ENCODE measurements around the gene TXNDC11. TPM values are rescaled to one million over a fixed set of nuclear protein-coding genes. Genes with fewer than 3 reads are reported as not detected.

Gene TXNDC11
- total RNA-seq, 1 donor from 2014 or later = 39.7 TPM

- H3K9me3 Mint-ChIP-seq (ENCODE audit: low read depth) = no peaks in the 10 kb centered on the region
- H3K27ac Mint-ChIP-seq (ENCODE audit: unreplicated experiment) = peak overlapping the region; percentile 49
- H3K36me3 Mint-ChIP-seq (ENCODE audit: low read depth) = peaks cover 37% of the 10 kb centered on the region
- H3K27me3 Mint-ChIP-seq (ENCODE audit: low read depth) = no peaks in the 10 kb centered on the region
- peaks cover 48% of the 10 kb centered on the region for H3K4me1 Mint-ChIP-seq (ENCODE audit: low read depth)
- no peak overlapping the region for H3K4me3 Mint-ChIP-seq (ENCODE audit: unreplicated experiment)
- TF ChIP-seq CTCF (IDR thresholded peaks at IDR 0.05) = no peak
- no peak for DNase-seq (ENCODE audit: low spot score)
Observed at GRCh38 chr16:11756248-11756647, 13.6 kb upstream of the TXNDC11 start.

GRCh38 chr16:11755022-11755760 lies 12.5 kb upstream of the TXNDC11 start:
- no peak for TF ChIP-seq CTCF (IDR thresholded peaks at IDR 0.05)
- no peaks in the 10 kb centered on the region for H3K27me3 Mint-ChIP-seq (ENCODE audit: low read depth)
- no peaks in the 10 kb centered on the region for H3K9me3 Mint-ChIP-seq (ENCODE audit: low read depth)
- peaks cover 48% of the 10 kb centered on the region for H3K4me1 Mint-ChIP-seq (ENCODE audit: low read depth)
- DNase-seq (ENCODE audit: low spot score) = no peak
- H3K27ac Mint-ChIP-seq (ENCODE audit: unreplicated experiment) = peak overlapping the region; percentile 87
- H3K4me3 Mint-ChIP-seq (ENCODE audit: unreplicated experiment) = no peak overlapping the region
- peaks cover 36% of the 10 kb centered on the region for H3K36me3 Mint-ChIP-seq (ENCODE audit: low read depth)

- H3K9me3 Mint-ChIP-seq (ENCODE audit: low read depth) = no peaks in the 10 kb centered on the region
- H3K4me3 Mint-ChIP-seq (ENCODE audit: unreplicated experiment) = no peak overlapping the region
- DNase-seq (ENCODE audit: low spot score) = no peak
- H3K4me1 Mint-ChIP-seq (ENCODE audit: low read depth) = peaks cover 31% of the 10 kb centered on the region
- H3K36me3 Mint-ChIP-seq (ENCODE audit: low read depth) = peaks cover 48% of the 10 kb centered on the region
- H3K27me3 Mint-ChIP-seq (ENCODE audit: low read depth) = no peaks in the 10 kb centered on the region
- no peak for TF ChIP-seq CTCF (IDR thresholded peaks at IDR 0.05)
- H3K27ac Mint-ChIP-seq (ENCODE audit: unreplicated experiment) = no peak overlapping the region
Observed at GRCh38 chr16:11752856-11753255, 10.2 kb upstream of the TXNDC11 start.

- TF ChIP-seq CTCF (IDR thresholded peaks at IDR 0.05) = no peak
- Mint-ChIP-seq H3K27ac (ENCODE audit: unreplicated experiment) (peak overlapping the region; percentile 42), H3K9me3 (ENCODE audit: low read depth) (no peaks in the 10 kb centered on the region), H3K36me3 (ENCODE audit: low read depth) (peaks cover 37% of the 10 kb centered on the region), H3K27me3 (ENCODE audit: low read depth) (no peaks in the 10 kb centered on the region), H3K4me1 (ENCODE audit: low read depth) (peaks cover 5% of the 10 kb centered on the region), H3K4me3 (ENCODE audit: unreplicated experiment) (no peak overlapping the region)
- DNase-seq (ENCODE audit: low spot score) = no peak
Observed at GRCh38 chr16:11750056-11750455, 7.4 kb upstream of the TXNDC11 start.

- Mint-ChIP-seq H3K4me3 (ENCODE audit: unreplicated experiment) (no peak overlapping the region), H3K27ac (ENCODE audit: unreplicated experiment) (no peak overlapping the region), H3K4me1 (ENCODE audit: low read depth) (peaks cover 7% of the 10 kb centered on the region), H3K9me3 (ENCODE audit: low read depth) (no peaks in the 10 kb centered on the region), H3K27me3 (ENCODE audit: low read depth) (no peaks in the 10 kb centered on the region), H3K36me3 (ENCODE audit: low read depth) (peaks cover 34% of the 10 kb centered on the region)
- DNase-seq (ENCODE audit: low spot score) = no peak
- TF ChIP-seq CTCF (IDR thresholded peaks at IDR 0.05) = no peak
Observed at GRCh38 chr16:11748404-11749254, 6.0 kb upstream of the TXNDC11 start.

Data from chondrocyte (in vitro differentiated cells).